ENCODE data around the gene KCNIP1.

KCNIP1 gene

DNA sequence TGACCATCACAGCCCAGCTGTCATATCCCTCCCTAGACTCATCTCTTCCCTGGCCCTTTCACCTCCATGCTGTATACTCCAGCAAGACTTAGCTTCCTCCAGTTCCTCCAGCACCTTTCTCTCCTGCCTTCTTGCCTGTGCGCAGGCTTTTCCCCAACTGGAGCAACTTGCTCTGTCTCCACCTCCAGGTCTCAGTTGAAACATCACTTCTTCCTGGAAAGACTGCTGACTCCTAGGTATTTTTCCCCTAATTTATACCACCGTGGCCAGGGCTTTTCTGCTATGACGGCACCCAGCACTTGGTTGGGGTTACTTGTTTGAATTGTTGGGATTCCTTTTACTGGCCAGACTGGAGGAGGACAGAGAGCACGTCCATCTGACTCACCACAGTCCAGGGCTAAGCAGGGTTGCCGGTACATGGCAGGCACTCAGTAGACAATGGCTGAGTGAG lies 67.5 kb downstream of the KCNIP1 start:
- no peak for DNase-seq

DNA sequence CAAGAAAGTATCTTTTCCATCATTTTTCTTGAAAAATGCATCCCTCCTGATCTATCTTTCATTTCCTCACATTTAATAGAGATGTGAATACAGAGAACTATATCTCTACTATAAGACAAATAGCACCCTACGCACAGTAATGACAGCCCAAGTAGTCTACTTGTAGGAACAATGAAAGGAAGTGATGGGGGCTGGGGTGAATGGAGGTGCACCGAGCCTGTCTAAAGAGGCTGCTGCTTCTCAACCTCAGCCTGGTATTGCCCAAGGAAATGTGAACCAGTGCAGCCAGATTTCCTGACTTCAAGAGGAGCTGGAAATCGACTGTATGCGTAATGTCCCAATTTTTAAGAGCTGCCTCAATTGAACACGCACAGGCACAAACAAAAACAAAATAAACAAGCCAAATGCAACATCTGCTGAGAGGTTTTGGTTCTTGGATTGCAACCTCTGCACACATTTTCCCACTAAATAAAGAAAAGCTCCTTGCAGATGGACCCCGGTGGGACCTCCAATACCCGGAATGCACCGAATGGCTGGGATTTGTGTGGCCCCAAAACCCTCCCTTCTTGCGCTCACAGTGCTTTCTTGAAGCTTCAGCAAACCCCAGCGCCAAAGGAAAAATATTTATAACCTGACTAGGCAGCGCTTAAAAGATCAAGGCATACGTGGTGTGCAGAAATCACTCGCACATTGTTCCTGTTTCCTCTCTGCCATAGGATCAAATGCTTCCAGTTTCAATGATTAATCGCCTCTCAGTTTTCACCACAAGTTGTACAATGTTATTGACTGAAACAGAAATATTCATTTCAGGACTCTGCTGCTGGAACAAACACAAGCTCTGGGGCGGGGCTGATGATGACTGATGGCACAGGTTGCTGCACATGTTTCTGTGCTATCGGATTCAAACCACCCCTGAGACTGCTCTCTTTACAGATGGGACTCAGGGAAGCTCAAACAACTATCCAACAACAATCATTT lies 68.3 kb downstream of the KCNIP1 start:
- DNase-seq = peak; percentile 90

DNA sequence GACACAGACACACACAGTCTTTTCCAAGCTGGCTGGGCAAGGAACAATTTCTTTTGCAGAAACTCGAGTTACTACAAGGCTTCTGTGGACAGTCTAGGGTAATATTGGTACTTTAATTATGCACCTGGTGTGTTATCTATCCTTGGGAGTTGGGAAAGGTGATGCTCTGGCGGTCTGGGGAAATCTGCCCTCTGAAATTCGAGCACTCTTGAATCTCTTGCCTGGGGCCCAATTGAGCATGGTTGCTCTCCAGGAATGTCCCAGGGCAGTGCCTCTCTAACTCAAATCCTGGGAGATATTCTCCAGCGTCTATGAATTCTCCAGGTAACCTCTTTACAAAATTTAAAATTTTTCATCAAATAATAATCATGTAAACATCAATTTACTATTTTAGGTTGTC lies 69.3 kb downstream of the KCNIP1 start:
- no peak for DNase-seq

DNA sequence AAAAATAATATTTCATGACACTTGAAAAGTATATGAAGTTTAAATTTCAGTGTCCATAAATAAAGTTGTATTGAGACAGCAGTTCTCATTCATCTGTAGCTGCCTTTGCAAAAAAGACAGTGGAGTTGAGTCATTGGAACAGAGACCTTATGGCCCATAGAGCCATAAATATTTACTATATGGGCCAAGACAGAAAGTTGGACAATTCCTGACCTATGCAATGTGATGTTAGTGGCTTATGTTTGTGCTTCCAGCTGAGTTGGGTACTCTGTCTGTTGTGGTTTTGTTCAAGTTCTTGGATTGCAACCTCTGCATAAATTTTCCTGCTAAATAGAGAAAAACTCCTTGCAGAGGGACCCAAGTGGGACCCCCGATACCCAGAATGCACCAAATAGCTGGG lies 69.8 kb downstream of the KCNIP1 start:
- DNase-seq = no peak

DNA sequence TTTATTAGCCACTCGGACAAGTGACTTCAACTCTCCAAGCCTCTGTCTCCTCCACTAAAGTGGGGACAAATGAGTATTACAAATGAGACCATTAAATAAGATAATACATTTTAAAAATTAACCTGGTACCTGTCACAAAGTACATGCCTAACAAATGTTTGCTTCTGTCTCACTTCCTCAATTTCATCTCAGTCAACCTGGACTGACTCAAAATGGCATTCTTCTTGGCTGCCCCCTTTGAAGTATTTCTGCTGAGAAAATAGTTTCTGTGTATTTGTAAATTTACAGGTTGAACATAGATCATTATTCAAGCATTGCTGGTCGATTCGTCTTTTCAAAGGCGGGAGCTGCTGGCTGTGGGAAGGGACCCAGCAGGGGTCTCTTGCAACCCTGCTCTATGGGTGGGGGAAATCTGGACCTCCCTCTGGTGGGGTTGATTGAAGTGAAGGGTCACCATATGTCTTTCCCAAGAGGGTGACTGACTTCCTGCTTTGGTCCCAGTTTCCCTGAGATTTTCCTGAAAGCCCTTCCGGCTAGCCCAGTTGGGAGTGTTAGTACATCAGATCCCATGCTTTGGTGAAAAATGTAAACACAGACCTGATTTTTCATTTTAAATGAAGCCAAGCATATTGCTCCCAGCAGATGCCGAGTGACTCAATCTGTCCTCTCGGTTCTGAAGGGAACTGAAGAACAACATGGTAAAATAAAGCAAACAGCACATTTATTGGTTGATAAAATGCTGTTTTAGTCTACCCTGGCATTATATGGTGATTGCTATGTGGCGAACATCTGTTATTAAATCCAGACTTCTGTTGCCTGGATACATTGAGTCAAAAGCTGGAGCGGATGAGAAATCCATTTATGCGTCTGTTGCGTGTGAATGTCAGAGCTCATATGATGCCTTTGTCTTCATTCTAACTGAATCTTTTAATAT lies 73.0 kb downstream of the KCNIP1 start:
- no peak for DNase-seq

DNA sequence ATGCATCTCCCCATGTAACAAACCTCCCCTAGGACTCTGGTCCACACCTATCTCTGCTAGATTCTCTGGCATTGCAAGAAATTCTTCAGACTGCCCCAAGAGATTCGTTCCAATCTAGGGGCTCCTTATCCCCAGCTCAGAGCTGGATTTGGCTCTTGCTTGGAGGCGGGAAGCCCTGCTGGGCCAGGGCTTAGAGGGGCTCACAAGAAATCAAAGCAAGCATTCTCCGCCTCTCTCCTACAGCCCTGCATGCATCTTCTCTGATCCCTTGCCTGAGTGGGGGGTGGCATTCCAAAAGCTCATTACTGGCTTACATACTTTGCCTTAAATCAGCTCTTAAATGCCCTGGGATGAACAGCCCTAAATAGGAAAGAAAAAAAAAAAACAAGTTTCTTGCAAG lies 75.8 kb downstream of the KCNIP1 start:
- no peak for DNase-seq

DNA sequence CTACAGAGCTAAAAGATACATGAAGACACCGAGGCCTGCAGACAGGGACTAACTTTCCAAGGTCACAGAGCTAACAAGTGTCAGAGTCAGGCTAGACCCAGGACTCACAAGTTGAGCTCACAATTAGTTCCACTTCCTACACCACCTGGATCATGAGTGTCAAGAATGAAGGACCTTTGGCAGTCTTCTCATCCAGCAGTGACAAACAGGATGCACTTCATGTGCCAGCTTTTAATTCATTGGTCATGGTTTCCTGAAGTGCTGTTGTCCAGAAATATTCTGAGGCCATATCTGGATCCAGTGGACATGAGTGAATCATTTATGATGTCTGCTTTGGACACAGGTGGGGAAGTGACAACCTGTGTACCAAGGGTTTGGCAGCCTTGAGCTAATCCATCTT lies 77.4 kb downstream of the KCNIP1 start:
- no peak for DNase-seq

DNA sequence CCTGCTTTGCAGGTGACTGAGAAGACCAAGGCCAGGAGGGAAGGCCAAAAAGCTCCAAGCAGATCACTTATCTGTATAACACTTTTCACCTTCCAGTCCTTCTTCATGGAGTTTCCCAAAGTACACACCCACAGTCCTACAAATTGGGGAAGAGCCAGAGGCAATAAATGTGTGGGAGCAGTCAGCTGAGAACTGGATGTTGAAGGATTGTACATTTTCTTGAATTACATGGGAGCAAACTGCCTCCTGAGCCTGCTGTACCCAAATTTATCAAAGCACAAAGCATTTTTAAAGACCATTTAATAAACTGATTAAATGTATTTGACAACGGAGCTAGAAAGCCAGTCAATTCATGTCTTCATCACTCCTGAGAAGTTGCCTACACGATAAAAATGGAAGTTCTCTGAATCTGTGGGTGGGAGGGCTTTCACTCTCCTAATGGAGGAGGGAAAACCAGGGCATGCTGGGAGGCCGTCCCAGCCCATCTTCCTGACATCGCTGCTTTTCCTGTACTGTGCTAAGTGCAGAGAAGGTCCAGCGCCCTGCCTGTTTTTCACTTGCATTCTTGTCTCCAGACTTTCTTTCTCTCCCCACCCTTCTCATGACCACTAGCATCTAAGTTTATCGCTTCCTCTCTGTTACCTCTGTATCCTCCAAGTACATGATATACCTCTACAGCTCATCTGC lies 79.0 kb downstream of the KCNIP1 start:
- no peak for DNase-seq

DNA sequence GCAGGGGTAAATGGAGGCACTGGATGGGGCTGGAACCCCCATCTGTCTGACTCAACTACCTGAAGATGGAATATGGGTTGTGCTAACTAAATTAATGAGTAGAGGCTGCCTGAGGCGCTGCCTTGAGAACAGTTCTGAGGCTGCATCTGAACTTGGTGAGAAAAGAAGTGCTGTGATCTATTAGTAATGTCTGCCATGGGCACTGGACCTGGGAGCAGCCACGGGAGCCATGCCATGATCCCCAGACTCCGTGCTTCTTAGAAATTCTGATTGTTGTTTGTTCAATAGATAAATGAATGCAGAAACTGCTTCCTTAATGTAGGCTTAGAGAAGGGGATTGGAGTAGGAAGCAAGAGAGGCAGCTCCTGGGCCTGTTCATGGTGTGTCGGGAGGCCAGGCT lies 80.2 kb downstream of the KCNIP1 start:
- no peak for DNase-seq

DNA sequence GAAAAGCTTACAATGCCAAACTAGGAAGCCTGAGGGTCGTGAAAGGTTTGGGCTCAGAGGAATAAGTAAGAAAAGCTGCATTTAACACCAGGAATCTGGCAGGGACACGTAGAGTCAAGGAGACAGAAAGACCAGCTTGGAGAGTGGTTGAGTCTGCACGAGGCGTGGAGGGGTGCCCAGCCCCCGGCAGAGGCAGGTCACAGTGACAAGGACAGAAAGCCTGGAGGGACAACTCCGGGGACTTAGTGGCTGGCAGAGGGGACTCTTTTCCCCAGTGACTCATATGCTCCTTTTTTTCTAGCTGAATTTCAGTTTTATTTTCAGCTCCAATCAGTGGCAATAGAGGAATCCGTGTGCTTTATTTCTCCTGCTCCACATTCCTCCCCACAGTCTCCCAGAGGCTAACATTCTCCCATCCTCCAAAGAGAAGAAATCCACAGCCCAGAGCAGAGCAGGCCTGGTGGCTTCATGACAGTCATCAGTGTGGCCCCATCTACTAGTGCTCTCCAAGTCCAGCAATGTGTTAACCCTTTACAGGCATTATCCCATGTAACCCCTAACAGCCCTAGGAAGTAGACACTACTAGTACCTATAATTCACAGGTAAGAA lies 80.7 kb downstream of the KCNIP1 start:
- no peak for DNase-seq

DNA sequence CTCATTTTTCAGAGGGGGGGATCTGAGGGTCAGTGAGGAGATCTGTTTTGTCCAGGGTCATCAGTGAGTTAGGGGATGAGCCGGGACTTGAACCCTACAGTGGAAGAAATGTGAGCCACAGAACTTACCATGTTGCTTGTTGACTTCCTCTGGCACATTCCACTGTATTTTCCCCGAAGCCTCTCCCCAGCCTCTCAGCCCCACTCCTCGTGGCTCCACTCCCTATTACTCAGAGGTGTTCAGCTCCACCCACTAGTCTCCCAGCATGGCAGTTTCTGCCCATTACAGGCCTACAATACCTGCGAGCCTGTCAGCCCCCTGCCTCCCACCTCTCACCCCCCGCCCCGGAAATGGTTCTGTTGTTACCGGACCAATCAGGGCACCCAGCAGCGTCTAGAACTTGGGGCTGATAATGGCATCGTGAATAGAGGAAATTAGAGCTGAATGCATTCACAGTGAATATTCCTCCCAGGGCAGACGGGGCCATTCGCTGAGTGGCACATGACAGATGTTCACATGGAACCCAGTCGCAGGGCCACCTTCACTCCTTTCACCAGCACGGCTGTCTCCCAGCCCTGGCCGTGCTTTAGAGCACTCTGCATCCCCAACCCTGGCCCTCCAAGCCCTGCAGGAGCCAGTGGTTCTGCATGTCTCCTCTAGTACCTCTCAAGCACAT lies 81.6 kb downstream of the KCNIP1 start:
- no peak for DNase-seq

DNA sequence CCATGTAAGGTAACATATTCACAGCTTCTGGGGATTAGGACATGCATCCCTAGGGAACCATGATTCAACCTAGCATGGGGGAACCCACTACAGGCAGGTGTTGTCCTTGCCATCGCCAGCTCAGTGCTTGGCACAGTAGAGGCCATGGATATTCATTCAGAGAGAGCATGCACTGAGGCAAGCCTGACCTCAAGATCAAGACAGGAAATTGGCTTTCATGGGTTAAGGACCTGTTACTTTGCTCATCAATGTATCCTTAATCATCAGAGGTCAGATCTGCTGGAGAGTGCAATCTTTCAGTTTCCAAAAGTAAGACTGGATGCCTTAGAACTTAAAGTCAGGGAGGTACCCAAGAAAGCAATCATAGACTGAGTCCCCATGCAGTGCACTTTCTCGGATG lies 84.0 kb downstream of the KCNIP1 start:
- DNase-seq = no peak

DNA sequence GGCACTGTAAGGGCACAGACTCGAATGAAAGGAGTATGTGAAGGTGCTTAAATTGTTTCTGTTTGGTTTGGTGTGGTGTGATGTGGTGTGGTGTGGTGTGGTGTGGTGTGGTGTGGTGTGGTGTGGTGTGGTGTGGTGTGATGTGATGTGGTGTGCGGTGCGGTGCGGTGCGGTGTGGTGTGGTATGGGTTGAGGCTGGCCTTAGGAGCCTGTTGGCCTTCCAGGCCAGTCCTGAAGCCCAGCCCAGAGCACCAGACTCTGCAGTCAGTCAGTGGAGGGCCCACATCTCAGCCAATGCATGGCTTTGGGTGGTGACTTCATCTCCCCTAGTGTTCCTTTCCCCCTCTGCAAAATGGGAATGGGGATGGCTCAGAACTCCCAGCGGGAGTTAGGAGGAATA lies 85.8 kb downstream of the KCNIP1 start:
- no peak for DNase-seq

DNA sequence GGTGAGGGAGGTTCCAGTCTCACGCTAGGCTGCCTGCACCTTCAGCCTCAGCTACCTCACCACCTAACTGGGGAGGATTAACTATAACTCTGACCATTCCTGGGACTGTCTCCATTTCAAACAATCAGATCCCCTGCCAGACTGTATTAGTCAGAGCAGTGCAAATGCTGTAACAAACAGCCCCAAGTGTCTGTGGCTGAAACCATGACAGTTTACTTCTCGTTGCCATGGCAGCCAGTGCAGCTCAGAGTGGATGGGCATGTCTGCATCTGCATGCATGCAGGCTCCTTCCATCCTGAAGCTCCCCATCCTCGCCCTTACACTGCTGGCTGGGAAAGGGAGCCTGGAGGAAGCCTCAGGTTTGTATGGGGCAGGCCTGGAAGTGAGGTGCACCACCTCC lies 86.7 kb downstream of the KCNIP1 start:
- no peak for DNase-seq

DNA sequence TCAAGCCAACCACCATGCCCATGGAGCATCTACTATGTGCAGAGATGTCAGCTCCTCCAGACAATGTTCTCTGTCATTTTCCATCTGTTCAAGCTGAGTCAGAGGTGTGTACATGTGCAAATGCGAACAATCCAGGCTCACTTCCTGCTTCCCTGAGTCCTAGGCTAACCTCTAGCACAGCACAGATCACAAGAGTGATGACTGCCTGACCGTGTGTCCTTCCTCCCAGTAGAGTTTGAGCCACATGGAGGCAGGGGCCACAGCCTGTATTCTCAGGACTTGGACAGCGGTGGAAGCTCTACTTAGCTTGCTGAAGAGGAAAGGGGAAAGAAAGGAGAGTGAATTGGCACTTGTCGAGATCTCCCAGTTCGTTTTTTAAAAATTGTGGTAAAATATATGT lies 87.2 kb downstream of the KCNIP1 start:
- no peak for DNase-seq

DNA sequence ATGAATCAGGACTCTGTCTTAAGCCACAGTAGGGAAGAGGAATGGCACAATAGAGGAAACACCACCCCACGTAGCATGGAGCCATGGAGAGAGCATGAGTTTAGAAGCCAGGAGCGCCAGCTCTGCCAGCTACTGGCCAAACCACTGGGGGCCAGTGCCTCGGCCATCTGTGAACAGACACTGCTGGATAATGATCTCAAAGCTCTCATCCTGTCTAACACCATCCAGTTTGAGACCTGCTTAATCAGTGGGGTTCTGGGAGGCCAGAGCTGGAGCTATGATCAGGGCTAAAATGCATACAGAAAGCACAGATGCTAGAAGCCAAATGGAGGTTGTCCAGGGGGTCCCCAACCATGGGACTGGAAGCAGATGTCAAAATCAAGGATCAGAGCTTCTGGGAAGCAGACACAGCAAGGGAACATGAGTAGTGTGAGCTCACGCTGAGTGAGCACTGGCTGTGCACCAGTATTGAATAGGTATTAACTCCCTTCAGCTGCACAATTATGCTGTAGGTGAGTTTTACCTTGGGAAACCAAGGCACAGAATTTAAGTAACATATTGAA lies 92.7 kb downstream of the KCNIP1 start:
- no peak for DNase-seq

DNA sequence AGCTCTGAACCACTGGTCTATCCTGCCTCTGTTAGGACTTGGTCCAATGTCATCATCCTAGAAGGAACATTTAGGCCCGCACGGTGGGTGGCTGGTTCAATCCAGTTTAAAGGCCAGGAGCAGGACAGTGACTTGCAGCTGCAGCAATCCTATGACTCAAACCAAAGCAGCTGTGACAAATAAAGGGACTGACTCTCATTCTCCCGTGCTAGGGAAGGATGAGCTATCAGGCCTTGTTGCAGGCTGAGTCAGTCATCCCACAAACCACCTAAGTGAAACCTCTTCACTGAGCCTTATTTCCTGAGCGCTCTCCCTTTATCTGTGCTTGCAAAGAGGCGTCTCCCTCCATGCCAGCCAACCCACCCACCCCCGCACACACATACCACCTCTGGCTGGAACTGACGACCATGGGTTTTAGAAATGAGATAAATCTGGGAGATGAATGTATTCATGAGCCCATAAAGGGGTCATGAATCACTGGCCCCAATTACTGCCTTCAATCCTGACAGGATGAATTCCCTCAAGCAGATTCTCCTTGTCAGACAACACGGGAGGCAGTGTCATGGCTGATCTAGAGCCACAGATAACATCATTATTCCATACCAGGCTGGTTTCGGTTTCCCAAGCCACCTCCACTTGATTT lies 93.4 kb downstream of the KCNIP1 start:
- DNase-seq = peak; percentile 75

DNA sequence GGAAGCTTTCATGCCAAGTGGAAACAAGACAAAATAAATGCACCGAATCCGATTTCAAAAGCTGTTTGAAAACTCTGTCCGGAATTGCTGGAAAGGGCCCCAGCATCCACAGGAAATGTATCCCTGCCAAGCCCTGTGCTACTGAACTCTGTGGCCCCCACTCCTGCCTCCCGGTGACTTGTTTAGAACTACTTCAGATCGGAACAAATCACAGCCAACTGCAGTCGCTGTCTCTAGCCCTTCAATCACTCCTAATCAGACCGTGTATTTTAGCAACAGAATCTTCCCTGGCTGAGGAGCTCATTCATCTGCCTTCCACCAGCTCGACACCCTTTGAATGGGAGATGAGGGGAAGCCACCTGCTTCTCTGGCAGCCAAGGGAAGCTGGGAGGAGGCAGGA lies 94.1 kb downstream of the KCNIP1 start:
- no peak for DNase-seq

DNA sequence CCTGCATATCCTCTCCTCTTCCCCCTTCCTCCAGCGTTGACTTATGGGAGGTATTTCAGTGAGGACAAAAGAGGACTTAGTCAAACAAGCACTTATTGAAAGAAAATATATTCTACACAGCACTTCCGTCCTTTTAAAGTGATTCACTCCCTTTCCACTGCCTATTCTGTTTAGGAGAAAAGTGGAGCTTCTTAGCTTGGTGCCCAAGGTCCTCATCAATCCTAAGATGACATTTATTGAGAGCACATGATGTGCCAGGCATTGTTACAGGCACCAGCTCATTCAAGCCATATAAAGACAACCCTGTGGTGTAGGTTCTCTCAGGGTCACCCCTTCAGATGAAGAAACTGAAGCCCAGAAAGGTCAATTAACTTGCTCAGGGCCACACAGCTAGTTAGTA lies 95.9 kb downstream of the KCNIP1 start:
- DNase-seq = no peak

DNA sequence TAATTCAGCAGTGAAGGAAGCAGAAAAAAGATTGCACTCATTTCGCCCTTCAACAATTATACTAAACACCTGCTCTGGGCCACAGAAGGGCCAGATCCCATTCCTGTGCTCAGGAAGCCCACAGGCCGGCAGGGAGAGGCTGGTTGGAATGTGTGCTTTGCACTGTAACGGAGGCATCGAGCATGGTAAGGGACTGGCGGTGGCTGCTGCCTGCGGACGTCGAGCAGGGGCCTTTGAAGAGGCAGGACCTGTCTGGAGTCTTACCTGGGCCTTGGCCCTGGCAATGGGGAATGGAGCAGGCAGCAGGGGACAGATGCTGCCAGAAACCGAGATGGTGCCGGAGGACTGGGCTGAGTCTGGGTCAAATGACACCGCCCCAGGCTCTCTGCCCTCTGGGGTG lies 97.8 kb downstream of the KCNIP1 start:
- no peak for DNase-seq

DNA sequence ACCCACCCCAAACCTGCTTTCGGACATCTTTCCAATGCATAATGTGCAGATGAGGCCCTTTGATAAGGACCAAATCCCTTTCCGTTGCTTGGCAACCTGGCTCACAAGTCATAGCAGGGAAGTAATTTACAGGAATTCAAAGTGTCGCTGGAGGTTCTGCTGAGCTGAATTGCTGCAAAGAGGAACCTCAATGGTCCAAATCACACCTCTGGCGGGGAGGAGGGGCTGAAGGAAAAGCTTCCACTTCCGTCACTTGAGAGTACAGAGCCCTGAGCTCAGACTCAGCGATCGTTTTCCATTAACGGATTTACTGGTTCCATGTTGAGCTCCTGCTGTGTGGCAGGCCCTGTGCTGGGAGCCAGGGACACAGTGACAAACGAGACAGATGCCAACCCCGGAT lies 99.3 kb downstream of the KCNIP1 start:
- no peak for DNase-seq
